Iris pigment epithelial cell (primary cell): ENCODE results near the gene HLA-F.

ENCODE experiments used
- DNase-seq: peaks from one replicate; pipeline ENCODE4 v3.0.0-alpha.2; 2011; ENCODE audit warnings: low read depth

The HLA-F gene

DNA sequence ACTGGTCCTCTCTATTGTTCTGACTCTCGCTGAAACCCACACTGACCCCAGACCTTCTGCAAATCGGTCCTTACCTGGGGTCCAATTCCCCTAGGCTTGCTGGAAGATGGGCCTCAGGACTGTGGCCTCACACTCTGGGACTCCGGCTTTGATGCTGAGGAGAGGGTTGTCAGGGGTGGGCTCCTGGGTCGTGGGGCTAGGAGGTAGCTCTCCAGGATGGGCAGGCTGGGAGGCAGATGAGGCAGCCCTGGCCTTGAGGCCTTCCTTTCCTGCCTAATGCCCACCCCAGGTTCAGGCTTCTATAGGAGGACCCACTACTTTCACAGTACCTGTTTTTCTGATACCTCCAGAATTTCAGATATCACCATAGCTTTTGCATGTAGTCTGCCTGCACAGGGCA is 21.4 kb downstream of the HLA-F start:
- no peak for DNase-seq

DNA sequence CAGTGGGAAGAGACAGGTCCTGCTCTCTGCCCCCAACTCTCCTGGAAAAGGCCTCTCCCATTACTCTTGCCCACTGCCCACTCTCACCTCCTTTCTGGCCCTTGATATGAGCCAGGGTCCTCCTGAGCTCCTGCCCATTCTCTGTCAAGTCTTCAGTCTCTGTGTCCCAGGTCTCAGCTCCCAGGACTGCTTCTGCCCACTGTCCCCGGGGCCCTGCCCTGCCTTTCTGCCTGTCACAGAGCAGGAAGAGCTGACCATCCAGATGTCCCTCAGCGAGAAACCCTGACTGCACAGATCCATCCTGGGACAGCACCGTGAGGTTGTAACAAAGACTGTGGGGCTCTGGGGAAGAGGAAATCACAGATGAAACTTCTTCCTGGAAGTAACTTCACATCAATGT is 22.2 kb downstream of the HLA-F start:
- no peak for DNase-seq

DNA sequence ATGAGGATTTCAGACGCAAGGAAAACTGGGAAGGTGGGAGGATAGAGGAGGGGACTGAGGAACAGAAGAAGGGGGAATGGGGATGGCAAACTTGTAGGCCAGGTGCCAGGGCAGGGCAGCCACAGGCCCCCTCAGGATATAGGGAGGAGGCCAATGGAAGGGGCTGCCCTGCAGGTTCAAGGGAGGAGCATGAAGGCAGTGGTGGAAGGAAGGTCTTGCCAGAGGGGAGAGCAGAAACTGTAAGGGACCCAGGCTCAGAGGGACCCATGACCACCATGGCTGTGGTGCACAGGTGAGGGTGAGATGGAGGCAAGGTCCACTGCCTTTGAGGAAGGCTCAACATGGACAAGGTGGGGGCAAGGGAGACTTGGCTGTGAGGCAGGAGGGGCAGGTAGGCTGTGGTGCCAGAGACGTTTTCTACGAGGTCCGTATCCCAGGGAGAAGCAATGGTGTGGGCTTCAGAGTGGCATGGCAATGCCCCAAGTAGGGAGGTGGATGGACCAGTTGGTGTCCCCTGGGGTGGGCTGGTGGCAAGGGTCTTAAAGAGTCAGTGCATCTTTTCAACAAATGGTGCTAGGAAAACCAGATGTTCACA is 22.7 kb downstream of the HLA-F start:
- no peak for DNase-seq

DNA sequence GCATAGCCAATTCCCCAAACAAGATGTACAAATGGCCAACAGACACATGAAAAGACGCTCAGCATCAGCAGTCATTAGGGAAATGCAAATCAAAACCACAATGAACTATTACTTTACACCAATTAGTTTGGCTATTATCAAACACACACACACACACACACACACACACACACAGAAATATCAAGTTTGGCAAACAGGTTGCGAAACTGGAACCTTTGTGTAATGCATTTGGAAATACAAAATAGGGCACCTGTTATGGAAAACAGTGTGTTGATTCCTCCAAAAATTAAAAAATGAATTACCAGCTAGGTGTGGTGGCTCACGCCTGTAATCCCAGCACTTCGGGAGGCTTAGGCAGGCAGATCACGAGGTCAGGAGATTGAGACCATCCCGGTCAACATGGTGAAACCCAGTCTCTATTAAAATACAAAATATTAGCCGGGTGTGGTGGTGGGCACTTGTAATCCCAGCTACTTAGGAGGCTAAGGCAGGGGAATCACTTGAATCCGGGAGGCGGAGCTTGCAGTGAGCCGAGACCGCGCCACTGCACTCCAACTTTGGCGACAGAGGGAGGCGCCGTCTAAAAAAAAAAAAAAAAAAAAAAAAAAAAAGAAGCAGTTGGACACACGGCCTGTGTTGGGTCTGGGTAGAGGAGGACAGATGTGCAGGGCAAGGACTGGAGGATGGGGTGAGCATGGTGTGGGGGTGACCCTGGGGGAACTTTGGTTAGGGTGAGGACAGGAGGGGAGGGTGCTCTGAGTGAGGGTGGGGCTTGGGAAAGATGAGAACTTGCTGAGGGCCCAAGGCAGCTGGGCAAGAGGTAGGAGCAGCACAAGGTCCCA is 23.8 kb downstream of the HLA-F start:
- no peak for DNase-seq

DNA sequence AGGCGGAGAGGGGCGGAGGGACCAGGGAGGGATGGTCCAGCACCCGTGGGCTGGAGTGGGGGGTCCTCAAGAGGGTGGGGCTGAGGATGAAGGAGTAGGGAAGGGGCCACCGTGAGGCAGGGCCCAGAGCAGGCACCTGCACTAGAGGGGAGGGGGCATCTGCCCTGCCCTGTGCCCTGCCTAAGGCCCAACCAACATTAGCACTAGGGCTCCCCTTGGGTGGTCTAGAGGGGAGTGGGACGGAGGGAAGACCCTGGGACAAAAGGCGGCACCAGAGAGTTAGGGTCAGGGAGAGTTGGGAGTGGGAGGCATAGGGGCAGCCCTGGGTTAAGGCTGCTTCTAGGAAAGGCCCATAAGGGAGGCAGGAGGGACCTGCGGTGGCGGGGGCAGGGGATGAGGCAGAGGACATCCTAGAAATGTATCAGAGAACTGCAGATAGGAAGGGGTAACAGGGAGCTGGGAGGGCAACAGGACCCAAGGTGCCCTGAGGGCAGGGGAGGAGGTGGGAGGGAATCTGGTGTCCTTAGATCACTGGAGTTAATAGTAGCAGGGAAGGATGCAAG is 24.5 kb downstream of the HLA-F start:
- DNase-seq: no peak

DNA sequence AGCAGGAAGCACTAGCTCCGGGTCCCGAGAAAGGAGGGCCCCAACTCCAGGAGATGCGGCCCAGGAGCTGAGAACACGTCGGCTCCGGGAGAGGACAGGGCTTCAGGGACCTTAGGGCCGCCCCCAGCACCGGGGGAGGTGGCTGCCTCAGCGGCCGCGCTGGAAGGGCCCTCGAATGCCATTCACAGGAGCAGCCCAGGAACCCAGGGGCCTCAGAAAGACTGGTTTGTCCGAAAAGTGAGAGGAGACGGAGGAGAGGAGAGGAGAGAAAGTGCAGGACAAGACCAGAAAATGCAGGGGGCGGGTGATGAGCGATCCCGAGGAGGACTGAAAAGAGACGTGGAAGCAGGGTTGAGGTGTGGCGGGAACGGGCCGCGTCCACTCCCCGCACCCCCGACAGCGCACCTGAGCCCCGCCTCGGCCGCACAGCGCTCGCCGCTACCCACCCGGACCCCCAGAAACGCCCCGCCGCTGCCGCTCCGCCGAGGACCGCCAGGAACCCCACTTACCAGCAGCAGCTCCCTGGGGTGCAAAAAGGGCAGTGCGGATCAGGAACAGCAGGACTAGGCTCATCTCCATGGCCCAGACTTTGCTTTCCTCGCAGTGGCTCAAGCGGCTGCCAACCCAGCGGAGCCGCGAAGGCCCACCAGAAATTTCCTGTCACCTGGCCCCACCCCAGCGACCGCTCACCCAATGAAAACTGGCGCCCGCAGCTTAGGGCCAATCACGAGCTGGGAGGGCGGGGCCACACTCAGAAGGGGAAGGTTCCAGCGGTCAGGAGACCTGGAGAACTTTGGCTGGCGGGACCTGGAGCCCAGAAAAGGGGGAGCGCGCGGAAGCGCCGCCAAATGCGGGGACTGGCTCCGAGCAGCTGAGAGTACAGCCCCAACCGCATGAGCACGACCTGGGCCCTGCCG is 25.4 kb downstream of the HLA-F start:
- DNase-seq: peak; percentile 62

DNA sequence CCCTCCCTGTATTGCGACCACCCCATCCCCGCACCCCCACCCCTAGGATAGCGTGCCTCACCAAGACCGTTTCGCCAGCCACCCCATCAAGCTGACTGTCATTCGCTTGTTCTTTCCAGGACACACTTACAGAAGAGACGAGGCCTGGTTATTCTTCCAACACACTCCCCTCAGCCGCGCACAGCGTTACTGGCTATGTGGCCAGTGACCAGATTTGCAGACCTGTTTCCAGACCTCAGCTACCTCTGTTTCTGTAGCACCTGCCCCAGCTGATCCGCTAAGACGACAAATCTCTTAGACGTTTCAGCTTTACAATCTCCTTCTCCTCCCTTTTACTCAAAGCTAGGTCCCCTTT is 26.1 kb downstream of the HLA-F start:
- no peak for DNase-seq

DNA sequence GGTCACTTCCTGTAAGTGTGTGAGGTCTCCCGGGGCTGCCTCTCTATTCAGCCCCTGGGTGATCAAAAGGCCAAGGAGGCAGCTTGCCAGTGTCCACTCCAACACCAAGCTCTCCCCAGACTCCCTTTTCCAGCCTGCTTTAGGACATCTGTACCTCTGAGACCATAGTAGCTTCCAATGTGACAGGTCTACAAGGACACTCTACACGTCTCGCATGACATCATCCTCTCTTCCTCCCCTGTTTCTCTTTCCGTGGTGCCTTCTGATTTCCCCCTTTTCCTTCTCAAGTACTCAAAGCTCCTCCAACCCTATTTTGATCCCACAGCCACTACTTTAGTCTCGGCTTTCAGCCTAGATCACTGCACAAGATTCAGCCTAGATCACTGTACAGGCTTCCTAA is 26.4 kb downstream of the HLA-F start:
- DNase-seq: no peak

DNA sequence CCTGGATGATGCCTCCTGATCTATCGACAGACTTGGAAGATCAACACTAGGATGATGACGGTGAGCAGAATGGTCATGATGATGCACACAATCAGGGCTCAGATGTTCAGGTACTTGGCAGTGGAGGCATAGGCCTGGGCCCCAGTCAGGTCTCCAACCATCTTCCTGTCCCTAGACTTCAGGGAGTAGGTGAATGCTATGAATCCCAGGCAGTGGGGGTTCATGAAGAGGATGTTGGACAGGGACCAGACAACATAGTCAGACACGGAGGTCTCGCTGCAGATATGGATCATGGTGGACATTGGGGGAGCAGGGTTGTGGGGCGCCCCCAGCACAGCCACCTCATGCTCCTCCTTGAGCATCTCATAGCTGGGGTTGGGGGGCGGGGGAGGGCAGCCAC is 27.5 kb downstream of the HLA-F start:
- no peak for DNase-seq

DNA sequence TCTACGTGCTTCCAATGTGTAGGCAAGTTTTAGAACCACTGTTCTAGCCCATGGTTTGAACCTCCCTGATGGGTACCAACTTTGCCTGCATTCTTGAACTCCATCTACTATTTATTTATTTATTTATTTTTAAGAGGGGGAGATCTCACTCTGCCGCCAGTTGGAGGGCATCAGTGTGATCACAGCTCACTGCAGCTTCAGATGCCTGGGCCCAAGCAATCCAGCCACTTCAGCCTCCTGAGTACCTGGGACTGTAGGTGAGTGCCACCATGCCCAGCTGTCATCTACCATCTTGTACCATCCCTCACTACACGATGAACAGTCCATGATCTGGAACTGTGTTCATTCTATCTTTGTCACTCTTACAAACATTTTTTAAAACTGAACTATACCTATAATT is 28.2 kb downstream of the HLA-F start:
- DNase-seq: no peak

DNA sequence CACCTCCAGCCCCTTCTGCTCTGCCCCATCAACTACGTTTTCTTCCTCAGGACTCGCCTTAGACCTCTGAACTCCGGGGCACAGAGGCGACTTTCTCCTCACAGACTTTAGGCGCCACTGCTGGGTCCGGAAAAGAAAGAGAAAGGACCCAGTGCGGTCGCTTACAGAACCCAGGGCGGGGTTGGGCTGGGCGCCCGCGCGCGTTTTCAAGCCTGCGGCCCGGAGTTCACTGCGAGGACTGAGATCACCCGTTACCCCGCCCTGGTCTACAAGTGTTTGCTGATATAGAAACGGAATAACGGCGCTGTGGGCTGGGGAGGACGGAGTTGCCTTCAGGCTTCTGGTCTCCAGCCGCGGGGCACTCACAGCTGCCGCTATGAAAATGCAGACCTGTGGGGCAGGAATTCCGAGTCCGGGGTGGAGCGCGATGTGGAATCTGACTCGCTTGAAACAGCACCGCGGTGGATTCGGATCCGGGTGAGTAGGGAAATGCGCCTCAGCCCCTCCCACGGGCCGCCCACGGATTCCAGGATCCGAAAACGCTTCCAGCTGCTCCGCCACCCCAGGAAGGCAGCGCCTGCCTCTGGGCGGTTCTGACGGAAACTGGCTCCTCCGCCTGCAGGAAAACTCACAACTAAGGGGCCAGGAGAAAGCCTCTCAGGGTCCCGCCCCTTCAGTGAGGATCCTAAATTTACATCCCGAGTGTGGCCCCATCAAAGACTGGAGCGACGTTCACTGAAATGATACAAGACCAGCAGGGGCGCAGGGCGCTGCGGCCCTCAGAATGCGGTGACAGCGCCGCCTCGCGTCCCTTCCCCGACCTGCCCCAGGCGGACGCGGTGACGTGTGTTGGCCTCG is 29.4 kb downstream of the HLA-F start:
- peak; percentile 82 for DNase-seq

DNA sequence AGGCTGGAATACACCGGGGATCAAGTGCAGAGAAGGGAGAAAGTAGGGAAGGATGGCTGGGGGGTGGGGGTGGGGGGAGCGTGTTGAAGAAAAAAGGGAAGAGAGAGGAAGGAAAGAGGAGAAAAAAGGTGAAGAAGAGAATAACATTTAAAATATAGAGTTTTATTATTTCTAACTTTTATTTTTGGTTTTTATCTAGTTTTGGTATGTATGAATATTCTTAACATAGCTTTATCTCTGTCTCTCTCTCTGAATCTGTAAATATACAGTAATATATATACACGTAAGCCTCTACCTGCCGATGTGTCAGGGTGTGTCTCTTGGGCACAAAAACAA is 30.0 kb downstream of the HLA-F start:
- no peak for DNase-seq

DNA sequence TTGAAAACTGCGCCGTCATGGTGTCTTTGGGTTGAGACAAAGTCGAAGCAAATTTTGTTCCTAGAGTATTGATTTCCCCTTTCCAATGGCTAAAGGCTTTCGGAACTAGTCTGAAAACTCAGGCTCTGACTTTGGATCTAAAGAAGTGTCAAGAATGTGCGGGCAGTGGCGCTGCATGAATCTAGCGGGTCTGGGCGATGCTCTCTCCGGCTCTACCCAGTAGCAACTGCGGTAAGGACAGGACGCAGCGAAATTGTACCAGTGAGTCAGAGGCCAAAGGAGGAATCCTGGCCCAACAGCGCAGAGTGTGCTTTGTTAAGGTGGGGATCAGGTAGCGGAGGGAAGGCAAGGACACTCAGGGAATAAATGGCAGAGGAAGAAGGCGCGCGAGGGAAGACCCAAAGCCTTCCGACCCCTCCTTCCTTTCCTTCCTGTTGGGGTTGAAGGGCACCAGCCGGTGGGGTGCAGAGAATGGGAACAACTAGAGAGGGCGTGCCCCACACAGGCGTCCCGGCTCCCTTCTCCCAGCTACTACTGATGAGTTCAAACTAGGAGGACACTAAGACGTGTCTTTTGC is 32.1 kb downstream of the HLA-F start:
- no peak for DNase-seq

DNA sequence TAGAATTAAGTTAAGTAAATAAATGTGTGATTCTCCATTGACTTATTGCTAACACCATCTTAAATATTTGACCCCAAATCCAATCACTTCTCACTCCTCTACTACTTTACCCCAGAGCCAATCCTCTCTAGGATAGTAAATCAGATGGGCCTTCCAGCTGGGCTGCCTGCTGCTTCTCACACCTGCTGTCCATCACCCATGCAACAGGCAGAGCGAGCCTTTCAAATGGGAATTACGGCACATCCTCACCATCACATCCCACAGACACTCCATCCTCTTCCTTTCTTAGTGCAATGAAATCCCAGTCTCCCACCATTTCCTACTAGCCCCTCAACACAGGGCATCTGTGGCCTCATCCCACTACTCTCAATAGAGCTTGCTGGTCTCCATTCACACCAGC is 34.0 kb downstream of the HLA-F start:
- DNase-seq: no peak

DNA sequence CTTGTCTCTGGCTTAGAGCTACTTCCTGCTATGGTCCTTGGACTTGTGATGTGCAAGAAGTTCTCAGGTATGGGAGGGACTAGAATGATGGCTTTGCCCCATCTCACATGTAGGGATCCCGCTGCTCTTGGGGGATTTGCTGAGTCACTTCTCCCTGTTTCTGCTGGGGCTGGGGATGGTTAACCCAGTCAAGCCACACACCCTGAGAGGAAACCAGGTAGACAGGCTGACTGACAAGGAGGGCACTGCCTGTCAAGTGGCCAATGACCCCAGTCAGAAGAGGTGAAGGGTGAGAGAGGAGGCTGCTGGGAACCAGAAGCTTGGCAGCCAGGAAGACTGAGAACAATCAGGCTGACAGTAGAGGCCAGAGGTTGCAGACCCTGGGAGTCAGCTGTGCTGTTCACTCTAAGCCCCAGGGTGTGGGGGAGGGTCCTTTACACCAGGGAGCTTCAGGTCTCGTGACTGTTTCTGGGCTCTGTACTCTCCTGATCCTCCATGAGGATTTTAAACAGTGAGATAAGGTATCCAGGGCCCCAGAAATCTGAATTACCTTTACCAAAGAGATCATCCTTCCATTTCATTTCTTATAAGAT is 34.6 kb downstream of the HLA-F start:
- DNase-seq: no peak

DNA sequence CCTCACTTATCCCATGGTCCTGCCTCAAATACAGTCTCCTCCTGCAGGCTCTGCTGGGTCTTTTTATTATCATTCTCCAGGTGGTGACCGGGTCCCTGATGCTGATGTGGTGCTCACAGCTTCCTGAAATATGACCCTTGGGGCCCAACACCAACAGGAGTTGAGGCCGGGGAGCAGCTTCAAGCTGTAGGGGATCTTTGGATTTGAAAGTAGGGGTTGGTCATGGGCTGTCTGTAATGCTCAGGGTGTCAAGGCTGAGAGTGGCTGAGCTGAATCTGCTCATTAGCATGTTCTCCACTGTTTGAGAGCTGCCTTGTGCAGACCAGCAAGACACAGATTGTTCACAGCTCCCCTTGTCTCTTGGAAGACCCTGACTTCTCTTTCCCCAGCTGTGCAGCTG is 35.5 kb downstream of the HLA-F start:
- DNase-seq: no peak

DNA sequence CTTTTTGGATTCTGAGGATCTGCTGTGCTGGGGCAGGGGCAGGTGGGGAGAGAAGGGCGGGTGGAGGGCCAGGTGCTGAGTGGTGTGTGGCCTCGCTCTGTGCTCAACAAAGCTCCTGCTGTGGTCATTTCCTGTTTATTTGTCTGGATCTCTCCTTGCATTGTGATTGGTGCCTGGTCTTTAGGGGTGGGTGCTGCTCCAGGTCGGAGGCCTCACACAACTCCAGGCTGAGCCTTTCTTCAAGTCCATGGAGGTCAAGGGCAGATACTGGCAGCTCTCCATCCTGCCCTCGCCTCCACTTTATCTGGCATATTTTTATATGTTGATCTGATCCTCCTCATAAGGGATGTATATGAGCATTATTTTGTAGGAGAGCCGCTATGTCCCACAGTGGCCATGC is 36.2 kb downstream of the HLA-F start:
- DNase-seq: no peak

DNA sequence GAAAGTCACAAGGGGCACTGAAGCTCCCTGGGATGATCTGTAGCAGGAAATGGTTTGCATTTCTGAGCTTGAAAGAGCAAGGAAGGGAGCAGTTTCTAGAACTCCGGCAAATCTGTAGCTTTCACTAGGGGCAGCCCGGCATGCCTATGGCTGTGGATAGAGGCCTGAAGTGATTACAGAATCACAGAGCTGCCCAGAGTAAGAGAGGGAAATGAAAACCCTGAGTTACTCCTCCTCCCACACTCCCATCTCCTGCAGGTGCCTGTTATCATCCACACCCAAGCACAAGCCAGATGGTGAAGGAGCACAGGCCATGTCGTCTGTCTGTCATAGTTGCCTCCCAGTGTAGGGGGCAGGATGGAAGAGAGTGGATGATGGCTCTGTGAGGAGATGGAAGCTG is 37.1 kb downstream of the HLA-F start:
- DNase-seq: no peak

DNA sequence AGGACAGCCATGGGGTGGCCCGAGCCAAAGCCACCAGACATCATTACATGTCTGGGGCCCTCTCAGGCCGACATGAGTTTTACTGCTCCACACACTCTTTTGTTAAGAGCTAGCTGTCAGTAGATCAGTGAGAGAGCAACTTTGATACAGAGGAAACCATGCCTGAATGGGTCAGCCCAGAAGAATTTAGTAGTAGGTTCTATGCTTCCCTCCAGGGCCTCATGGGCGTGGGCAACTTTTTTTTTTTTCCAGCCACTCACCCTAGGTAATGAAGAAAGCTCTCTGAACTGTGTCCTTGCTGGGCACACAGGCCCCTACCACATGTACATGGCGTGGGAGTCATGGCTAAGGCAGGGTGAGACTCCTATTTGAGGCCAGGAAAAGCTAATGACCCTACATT is 38.8 kb downstream of the HLA-F start:
- no peak for DNase-seq

DNA sequence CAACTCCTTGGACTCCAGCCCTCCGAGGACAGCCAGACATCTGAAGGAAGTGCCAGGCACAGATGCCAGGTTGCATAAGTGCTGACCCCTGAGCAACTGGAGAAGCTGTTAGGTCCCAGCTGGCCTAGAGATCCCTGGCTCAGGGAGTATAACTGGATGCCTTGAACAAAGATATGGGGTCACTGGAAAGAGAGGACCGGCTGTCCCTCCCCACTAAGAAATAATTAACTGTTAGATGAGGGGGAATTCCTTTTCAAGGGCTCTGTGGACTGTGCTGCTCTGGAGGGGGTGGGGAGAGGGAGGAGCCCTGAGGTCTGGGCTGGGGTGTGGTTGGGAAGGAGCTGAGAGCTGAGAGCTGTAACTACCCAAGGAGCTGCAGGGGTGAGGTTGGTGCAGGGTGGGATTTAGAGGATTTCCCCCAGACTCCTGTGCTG is 39.6 kb downstream of the HLA-F start:
- no peak for DNase-seq
